GM12875 (cell line): ENCODE data around the gene TMEM151B.

Experiments used
- H3K4me3 ChIP-seq: one replicate; pipeline ENCODE4 v1.5.1; 2011; ENCODE audit warnings: low read depth, low read length, control low read depth
- TF ChIP-seq, protein P1 (sequence below): IDR thresholded peaks from 2 replicates; pipeline ENCODE4 v1.5.1; 2011; ENCODE audit warnings: low read depth, mild to moderate bottlenecking, control low read depth, inconsistent platforms, low read length, moderate library complexity, borderline replicate concordance; ENCODE audit not compliant: insufficient read depth

TMEM151B gene

DNA sequence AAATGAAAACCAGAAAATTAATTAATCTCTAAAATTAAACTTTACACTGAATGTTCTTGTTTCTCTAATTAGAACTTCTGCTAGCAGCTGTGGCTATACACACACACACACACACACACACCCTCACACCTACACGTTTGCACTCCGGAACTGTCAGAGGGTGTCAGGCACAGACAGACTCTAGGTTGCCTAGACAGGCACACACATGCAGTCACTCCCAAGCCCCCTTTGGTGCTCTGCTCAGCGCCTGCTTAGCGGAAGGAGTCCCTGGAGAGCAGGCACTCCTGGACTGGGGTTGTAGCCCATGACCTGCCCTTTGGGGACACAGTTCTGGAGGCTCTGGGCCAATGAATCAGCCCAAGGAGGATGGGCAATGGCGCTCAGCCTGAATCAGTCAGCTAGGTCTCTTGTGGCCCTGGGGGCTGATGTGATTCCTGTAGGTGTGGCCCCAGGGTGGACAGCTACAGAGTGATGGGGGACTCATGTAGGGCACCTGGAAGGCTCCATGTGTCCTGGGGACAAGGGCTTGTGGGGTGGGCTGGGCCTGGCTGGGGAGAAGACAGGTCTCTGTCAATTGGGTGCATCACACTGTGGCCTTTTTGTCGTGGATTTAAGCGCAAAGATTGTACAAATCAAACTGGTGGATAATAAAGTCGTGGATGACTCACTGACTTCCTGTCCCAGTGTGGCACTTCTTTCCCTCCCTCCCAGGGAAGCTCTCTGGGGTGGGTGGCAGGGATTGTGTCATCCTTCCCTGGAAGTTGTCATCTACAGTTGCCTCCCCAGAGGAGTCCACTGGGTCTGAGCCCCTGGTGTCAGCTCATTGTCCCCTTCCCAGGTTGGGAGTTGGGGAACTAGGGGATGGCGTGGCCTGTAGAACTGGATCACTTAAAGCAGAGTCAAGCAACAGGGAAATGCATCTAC, 8.8 kb downstream of the TMEM151B start:
- TF ChIP-seq, protein P1, sequence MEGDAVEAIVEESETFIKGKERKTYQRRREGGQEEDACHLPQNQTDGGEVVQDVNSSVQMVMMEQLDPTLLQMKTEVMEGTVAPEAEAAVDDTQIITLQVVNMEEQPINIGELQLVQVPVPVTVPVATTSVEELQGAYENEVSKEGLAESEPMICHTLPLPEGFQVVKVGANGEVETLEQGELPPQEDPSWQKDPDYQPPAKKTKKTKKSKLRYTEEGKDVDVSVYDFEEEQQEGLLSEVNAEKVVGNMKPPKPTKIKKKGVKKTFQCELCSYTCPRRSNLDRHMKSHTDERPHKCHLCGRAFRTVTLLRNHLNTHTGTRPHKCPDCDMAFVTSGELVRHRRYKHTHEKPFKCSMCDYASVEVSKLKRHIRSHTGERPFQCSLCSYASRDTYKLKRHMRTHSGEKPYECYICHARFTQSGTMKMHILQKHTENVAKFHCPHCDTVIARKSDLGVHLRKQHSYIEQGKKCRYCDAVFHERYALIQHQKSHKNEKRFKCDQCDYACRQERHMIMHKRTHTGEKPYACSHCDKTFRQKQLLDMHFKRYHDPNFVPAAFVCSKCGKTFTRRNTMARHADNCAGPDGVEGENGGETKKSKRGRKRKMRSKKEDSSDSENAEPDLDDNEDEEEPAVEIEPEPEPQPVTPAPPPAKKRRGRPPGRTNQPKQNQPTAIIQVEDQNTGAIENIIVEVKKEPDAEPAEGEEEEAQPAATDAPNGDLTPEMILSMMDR: no peak
- H3K4me3 ChIP-seq: no peak overlapping the region

DNA sequence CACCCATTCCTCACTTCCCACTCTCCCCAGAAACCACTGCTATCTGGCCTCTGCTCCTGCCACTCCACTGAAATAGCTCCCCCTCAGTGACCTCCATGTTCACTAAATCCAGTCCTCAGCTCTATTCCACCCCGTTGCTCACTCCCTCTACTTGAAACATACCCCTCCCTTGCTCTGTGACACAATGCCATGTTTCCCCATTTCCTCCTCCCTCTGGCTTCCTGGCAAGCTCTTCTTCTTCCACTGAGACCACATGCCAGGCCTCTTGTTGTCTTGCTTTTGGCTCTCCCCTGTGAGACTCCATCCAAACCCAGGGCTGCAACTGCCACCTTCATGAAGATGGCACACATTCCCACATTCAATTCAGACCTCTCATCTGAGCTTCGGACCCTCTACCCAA, 13.9 kb downstream of the TMEM151B start:
- TF ChIP-seq, protein P1: no peak
- no peak overlapping the region for H3K4me3 ChIP-seq

DNA sequence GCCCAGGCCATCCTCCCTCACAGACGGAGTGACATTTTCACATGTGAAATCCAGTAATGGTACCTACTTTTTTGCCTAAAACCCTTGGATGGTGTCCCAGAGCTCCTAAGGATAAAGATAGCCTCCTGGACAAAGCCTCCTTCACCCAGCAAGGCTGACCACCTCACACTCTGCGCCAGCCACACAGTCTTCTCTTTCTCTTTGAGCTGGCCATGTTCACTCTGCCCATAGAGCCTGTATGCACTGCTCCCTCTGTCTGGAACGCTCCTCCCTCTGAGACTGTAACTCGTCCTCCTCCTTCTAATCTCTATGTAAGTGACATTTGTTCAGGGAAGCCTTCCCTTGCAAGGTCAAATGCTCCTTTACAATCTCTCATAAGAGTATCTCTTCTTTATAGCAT, 14.6 kb downstream of the TMEM151B start:
- no peak overlapping the region for H3K4me3 ChIP-seq
- TF ChIP-seq, protein P1: no peak

DNA sequence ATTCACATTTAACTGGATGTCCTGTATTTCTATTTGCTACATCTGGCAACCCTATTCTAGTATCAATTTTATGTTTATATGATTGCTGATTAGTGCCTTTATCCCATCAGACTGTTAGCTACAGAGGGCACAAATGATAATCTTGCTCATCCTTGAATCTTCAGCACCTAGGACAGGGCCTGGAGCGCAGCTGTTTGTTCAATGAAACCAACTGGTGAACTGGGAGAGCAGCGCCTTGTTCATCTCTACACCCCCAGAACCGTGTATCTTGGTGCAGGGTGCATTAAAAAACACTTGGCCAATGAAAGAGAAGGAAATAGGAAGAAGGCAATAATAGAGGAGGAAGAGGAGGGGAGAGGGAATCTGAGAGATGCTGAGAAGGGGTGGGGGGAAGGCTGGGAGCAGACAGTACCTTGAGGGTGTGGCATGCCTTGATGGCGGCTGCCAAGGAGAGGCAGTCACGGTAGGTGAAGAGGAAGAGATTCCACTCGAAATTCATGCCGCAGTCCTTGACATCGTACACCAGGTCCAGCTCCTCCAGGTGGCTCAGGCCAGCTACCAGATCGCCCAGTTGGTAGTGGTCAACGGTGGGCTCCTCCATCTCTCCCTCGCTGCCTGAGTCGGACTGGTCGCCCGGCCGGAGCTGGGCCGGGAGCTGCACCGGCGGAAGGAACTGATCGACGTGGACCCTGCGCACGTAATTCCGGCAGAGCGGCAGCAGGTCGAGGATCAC, 15.5 kb downstream of the TMEM151B start:
- TF ChIP-seq, protein P1: no peak
- H3K4me3 ChIP-seq: no peak overlapping the region

DNA sequence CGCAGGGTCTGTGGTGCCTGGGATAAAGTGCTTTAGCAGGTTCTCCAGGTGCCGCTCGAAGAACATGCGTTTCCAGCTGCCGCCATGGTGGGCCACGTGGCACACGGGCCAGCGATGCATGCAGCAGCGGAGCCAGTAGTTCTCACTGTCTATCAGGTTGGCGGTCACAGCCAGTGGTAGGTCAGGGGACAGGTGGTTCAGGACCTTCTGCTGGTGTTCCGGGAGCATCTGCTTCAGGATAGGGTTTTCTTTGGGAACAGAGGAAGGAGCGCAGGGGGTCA, 16.0 kb downstream of the TMEM151B start:
- no peak overlapping the region for H3K4me3 ChIP-seq
- TF ChIP-seq, protein P1: no peak

DNA sequence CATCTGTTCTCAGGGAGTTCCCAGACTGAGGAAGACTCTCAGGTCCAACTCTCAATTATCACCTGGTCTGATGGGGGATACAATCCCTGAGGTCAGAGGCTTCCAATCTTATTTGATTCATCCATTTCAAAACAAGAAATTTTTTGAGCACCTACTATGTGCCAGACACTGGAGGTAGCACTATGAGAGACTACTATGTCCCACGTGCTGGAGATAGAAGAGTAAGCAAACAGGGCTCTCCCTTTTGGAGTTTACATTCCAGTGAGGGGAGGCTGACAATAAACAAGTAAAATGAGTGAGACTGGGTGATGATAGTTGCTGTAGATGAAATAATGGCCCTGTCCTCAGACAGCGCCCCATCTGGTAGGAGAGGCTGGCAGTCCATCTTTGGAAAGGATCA, 16.5 kb downstream of the TMEM151B start:
- TF ChIP-seq, protein P1: no peak
- no peak overlapping the region for H3K4me3 ChIP-seq
